Lower lobe of right lung (tissue), 2 donors: ENCODE results near the gene KIF5A. TPM values are rescaled to one million over a fixed set of nuclear protein-coding genes. Genes with fewer than 3 reads are reported as not detected.

Source experiments
- ATAC-seq, 2 donors: fragments of 200-7000 bp; cut with Tn5 transposase; one replicate each; pipeline ENCODE4 v1.9.1; 2020 to 2022; ENCODE audit warnings: mild to moderate bottlenecking in 2 of 2, moderate library complexity in 2 of 2
- DNase-seq: peaks from one replicate; pipeline ENCODE4 v3.0.0-alpha.2; 2020
- H3K27ac ChIP-seq: fragments of 200-600 bp; one replicate; pipeline ENCODE4 v1.8.0; 2022
- H3K27me3 ChIP-seq: fragments of 200-600 bp; one replicate; pipeline ENCODE4 v1.8.0; 2022; ENCODE audit warnings: low read depth
- H3K36me3 ChIP-seq: fragments of 200-600 bp; one replicate; pipeline ENCODE4 v1.8.0; 2022; ENCODE audit warnings: mild to moderate bottlenecking
- H3K4me1 ChIP-seq: fragments of 200-600 bp; one replicate; pipeline ENCODE4 v1.8.0; 2022
- H3K4me3 ChIP-seq: fragments of 200-600 bp; one replicate; pipeline ENCODE4 v1.8.0; 2022; ENCODE audit warnings: mild to moderate bottlenecking
- H3K9me3 ChIP-seq: fragments of 200-600 bp; one replicate; pipeline ENCODE4 v1.8.0; 2022
- CTCF ChIP-seq: fragments of 200-600 bp; IDR thresholded peaks from one replicate; pipeline ENCODE4 v1.8.0; 2022; ENCODE audit warnings: antibody characterized with exemption, mild to moderate bottlenecking
- intact Hi-C: fragments of 100-400 bp; cut with DNase I; formaldehyde crosslinking; loops from one replicate; pipeline ENCODE4 v1.11.0; 2022
- total RNA-seq: library from RNA; stranded (reverse); fragmentation: NEBNext Ultra II Directional; extraction: Animal tissue kit (Norgen Biotek cat#: 25700); gene quantifications from one replicate; pipeline ENCODE4 v1.2.1, GENCODE V29; 2021
- donor health status: DM: no; HTN: yes; CAD: no; lungs with severe emphysema.

Gene KIF5A
- total RNA-seq, 1 donor from 2014 or later = 0.09 TPM

DNA sequence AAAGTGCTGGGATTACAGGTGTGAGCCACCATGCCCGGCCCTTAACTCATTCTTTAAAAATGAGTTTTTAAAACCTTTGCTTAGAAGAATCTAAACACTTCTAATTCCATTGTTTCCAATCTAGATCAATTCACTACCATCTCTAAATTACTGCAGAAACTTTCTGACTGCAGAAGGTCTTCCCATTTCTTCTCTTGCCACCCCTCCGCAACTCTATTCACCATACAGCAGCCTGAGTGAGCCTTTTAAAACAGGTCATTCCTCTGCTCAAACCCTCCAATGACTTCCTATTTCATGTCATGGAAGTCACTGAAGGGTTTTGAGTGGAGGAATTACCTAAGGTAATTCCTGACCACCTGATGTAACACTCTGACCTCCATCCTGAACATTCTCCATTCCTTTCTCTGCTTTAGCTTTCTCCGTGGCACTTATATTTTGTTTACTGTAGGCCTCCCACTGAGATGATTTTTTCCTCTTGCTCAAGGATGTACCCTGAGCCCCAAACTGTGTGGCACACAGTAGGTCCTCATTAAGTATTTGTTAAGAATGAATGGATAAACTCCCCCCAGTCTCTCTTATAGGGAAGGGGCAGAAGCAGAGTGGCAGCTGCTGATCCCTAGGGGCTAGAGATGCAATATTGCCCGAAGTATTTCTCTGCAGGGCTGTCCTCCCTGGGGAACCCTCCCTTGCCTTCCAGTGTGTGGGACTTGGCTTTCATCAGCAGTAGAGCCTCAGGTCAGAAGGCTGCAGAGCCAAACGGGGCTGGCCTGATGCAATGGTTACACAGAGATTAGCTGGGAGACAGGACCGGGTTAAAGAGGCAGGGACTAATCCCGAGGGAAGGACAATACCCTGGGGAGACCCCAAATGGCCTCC lies 30.7 kb upstream of the KIF5A start:
- intact Hi-C loops = no loop called here
- peaks cover 42% of the 10 kb centered on the region for H3K36me3 ChIP-seq
- H3K4me1 ChIP-seq = peaks cover 50% of the 10 kb centered on the region
- no peak for TF ChIP-seq CTCF
- H3K9me3 ChIP-seq = no peaks in the 10 kb centered on the region
- peak overlapping the region; percentile 97 for H3K27ac ChIP-seq
- H3K27me3 ChIP-seq = no peaks in the 10 kb centered on the region
- DNase-seq (no peak), ATAC-seq (no peak)
- H3K4me3 ChIP-seq = peak overlapping the region; percentile 90

- intact Hi-C loops = no loop called here
- Histone ChIP-seq H3K9me3 (no peaks in the 10 kb centered on the region), H3K27ac (peak overlapping the region; percentile 97), H3K27me3 (no peaks in the 10 kb centered on the region), H3K4me1 (peaks cover 56% of the 10 kb centered on the region), H3K36me3 (peaks cover 42% of the 10 kb centered on the region), H3K4me3 (peak overlapping the region; percentile 90)
- no peak for DNase-seq
- TF ChIP-seq CTCF = no peak
- no peak for ATAC-seq
These were observed 30.1 kb upstream of the KIF5A start for GRCh38 chr12:57519796-57520052.

DNA sequence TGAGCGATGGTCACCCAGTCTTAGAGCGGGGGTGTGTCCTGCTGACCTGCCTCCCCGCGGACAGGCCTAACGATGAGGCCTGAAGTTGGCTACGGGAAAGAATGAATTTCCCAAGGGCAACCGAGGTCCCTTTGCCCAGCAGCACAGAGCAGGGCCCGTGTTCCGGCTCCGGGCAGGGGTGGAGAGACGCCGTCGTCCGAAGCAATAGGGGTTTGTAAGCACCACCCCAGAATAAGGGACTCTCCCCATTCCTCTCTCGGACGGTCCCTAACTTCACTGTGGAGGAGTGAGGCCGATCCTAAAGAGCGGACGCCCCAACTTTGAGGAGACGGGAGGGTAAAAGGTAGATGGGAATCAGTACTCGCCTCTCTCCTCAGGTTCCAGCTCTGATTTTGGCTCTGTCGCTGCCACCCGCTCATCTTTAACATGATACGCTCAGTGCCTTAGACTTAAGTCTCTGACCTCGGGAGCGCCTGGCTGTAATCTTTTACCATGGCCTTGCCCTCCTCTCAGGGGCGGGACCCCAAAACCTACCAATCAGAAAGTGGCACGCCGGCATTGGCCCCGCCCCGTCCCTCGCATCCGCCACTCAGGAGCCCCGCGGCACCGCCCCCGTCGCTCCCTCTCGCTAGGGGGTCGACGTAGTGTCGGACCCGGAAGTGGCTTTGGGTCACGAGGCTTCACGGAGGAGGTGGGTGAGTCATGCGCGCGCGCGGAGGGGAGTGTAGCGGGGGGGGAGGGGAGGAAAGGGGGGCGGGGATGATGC lies 29.6 kb upstream of the KIF5A start, which contains the start of gene DDIT3:
DDIT3 (minus strand) TSS at position 462 of the 766 bp plus-strand sequence. CDS start 3,108 bp downstream, outside the sequence.
- ATAC-seq (peak; percentile 90), DNase-seq (peak; percentile 99)
- H3K4me1 ChIP-seq = peaks cover 61% of the 10 kb centered on the region
- peak within 1 kb of the TSS; percentile 97 for H3K27ac ChIP-seq
- H3K36me3 ChIP-seq = peaks cover 42% of the 10 kb centered on the region
- no peaks in the 10 kb centered on the region for H3K9me3 ChIP-seq
- no peaks in the 10 kb centered on the region for H3K27me3 ChIP-seq
- H3K4me3 ChIP-seq = peak within 1 kb of the TSS; percentile 90
- intact Hi-C loops = no loop called here
- TF ChIP-seq CTCF = no peak

DNA sequence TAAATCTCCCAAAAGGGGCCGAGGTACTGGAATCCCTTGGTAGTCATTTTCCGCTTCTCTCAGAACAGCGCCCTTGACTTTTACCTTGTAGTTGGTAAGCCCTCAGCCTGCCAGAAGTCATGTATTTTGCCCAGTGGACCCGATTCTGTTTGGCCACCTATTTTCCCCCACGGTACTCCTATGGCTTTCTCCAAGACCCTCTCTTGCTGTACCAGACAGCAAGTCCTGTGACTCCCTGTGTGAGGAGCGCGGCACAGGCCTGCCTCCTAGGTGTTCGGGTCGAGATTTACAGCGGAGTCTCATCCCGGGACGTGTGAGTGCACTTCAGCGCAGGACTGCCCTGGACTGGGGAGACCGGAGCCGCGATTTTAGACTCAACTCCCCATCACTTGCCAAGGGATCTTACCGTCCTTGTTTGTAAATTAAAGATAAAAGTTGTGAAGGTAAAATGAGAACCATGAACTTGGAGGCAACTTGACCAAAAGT lies 28.3 kb upstream of the KIF5A start:
- Histone ChIP-seq H3K4me3 (peak overlapping the region; percentile 90), H3K9me3 (no peaks in the 10 kb centered on the region), H3K36me3 (peaks cover 42% of the 10 kb centered on the region), H3K4me1 (peaks cover 62% of the 10 kb centered on the region), H3K27ac (peak overlapping the region; percentile 97), H3K27me3 (no peaks in the 10 kb centered on the region)
- intact Hi-C loops = no loop called here
- no peak for TF ChIP-seq CTCF
- ATAC-seq = no peak
- DNase-seq = peak; percentile 63

DNA sequence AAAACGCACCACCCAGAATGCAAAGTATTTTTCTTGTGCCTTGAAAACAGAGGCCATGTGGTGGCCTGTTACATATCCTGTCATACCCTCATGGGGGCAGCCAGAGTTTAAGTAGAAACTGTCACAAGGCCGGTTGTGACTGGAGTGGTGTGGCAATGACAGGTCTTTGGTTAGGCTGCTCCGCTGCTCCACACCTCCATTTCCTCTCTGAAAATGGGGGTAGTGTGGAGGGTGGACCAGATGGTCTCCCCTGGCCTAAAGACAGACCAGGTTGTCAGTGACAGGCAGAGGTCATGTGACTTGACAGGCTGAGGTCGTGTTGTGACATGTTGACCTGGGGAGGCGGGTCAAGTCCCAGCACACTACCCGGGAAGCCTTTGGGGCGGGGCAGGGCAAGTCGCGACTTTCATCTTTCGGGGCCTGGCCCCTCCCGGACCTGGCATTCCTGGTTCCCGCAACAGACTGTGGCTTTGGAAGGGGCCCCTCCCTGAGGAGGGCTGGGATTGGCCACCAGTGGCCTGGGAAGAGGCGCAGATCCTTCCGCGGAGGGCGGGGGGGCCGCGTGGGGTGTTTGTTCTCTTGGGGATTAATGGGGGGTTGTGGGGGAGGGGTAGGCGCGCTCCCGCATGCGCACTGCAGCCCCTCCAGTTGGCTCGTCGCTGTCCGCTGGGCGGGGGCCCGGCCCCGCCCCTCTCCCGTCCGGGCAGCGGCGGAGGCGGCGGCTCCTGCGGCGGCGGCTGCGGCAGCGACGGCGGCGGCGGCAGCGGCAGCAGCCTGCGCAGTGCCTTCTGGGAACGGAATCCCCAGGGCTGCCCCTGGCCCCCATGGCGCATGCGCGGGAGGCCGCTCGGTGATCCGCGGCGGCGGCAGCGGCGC lies 27.6 kb upstream of the KIF5A start, which contains the start of gene MBD6:
MBD6 (plus strand) TSS at position 814 of the 876 bp plus-strand sequence. CDS start 1,480 bp downstream, outside the sequence.
- DNase-seq (peak; percentile 96), ATAC-seq (peak; percentile 65 to 72)
- Histone ChIP-seq H3K9me3 (no peaks in the 10 kb centered on the region), H3K4me3 (peak within 1 kb of the TSS; percentile 90), H3K27me3 (no peaks in the 10 kb centered on the region), H3K27ac (peak within 1 kb of the TSS; percentile 97), H3K36me3 (peaks cover 42% of the 10 kb centered on the region), H3K4me1 (peaks cover 58% of the 10 kb centered on the region)
- TF ChIP-seq CTCF = no peak
- intact Hi-C loops = no loop called here
